ENCODE data around the gene ADARB1.

The ADARB1 gene

DNA sequence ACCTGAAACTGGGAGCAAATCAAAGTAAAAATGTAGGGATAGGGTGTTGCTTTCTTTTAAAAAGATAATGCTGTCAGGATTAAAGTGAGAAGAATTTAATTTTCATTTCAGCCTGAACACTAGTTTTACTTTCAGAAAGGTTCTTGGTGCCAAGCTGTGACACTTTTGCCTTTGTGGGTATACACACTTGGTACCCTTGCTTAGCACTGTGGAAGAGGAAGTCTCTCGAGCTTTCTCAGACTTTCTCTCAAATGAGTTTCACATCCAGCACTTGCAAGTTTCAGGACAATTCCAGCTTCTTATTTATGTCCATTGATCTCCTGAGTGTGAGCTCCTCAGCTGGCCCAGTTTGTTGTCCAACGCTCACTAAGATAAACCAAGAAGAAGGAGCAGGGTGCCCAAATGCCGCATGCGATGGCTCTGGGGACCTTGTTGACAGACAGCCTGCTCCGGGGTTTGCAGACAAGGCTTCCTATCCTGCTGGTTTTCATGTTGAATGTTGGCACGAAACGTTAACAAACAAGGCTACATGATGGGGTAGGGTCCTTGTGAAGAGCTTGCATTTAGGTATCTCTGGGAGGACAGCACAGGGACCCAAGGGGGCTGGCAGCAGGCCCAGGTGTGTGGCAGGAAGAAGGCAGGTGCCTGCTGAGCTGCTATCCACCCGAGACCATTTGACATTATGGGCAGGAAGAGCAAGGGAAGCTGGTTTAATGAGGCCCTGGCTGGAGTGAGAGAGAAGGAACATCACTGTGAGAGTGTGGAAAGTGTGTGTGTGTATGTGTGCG is 133.7 kb downstream of the ADARB1 start:
- Histone ChIP-seq H3K27ac (ENCODE audit: low read depth, low read length) (no peak overlapping the region), H2AFZ (ENCODE audit: low read depth, low read length, severe bottlenecking) (no peak overlapping the region)

DNA sequence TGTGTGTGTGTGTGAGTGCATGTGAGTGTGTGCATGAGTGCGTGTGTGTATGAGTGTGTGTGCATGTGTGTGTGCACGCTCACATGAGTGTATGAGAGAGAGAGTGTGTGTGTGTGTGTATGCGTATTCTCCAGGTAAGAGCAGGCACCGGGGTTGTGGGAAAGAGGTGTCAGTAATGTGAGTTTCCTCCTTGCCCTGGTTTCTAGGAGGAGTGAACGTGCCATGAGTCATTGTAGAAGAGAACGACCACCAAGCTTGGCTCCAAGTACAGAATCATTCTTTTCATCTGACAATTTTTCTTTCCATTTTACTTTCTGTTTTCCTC is 134.2 kb downstream of the ADARB1 start:
- Histone ChIP-seq H3K4me2 (ENCODE audit: low read depth, low read length, poor library complexity, severe bottlenecking) (no peak overlapping the region), H3K27ac (ENCODE audit: low read depth, low read length) (no peak overlapping the region), H3K36me3 (ENCODE audit: low read length) (no peaks in the 10 kb centered on the region), H2AFZ (ENCODE audit: low read depth, low read length, severe bottlenecking) (no peak overlapping the region), H3F3A (ENCODE audit: insufficient read depth) (no peaks in the 10 kb centered on the region), H3K9me3 (ENCODE audit: insufficient read depth, low read length) (no peaks in the 10 kb centered on the region), H3K9me2 (replicated peaks; ENCODE audit: insufficient read depth, low read length) (no peaks in the 10 kb centered on the region), H3K79me2 (ENCODE audit: insufficient read depth, low read length) (no peaks in the 10 kb centered on the region), H3K27me3 (ENCODE audit: low read length) (no peaks in the 10 kb centered on the region), H3K9ac (ENCODE audit: low read length) (no peak overlapping the region), H4K20me1 (ENCODE audit: low read depth, low read length) (no peaks in the 10 kb centered on the region), H3K4me3 (ENCODE audit: insufficient read depth, low read length, poor library complexity, severe bottlenecking) (no peak overlapping the region)
- TF ChIP-seq EZH2phosphoT487 (conservative IDR thresholded peaks at IDR 0.05; ENCODE audit: low read length) (no peak), CTCF (IDR thresholded peaks at IDR 0.05; ENCODE audit: insufficient read depth, low read length, poor library complexity, severe bottlenecking) (no peak)

More for the DNA sequence above, 133.7 kb downstream of the ADARB1 start:
- Histone ChIP-seq H3K27me3 (ENCODE audit: low read length) (no peaks in the 10 kb centered on the region), H3K4me2 (ENCODE audit: low read depth, low read length, poor library complexity, severe bottlenecking) (no peak overlapping the region), H3F3A (ENCODE audit: insufficient read depth) (no peaks in the 10 kb centered on the region), H3K4me3 (ENCODE audit: insufficient read depth, low read length, poor library complexity, severe bottlenecking) (no peak overlapping the region), H3K79me2 (ENCODE audit: insufficient read depth, low read length) (no peaks in the 10 kb centered on the region), H3K9me3 (ENCODE audit: insufficient read depth, low read length) (no peaks in the 10 kb centered on the region), H3K9me2 (replicated peaks; ENCODE audit: insufficient read depth, low read length) (no peaks in the 10 kb centered on the region), H3K36me3 (ENCODE audit: low read length) (no peaks in the 10 kb centered on the region), H3K9ac (ENCODE audit: low read length) (no peak overlapping the region), H4K20me1 (ENCODE audit: low read depth, low read length) (no peaks in the 10 kb centered on the region)
- TF ChIP-seq CTCF (IDR thresholded peaks at IDR 0.05; ENCODE audit: insufficient read depth, low read length, poor library complexity, severe bottlenecking) = no peak
- TF ChIP-seq EZH2phosphoT487 (conservative IDR thresholded peaks at IDR 0.05; ENCODE audit: low read length) = no peak

- no peaks in the 10 kb centered on the region for H4K20me1 ChIP-seq (ENCODE audit: low read depth, low read length)
- H3K27ac ChIP-seq (ENCODE audit: low read depth, low read length) = no peak overlapping the region
- no peaks in the 10 kb centered on the region for H3F3A ChIP-seq (ENCODE audit: insufficient read depth)
- no peak overlapping the region for H3K4me2 ChIP-seq (ENCODE audit: low read depth, low read length, poor library complexity, severe bottlenecking)
- H3K9ac ChIP-seq (ENCODE audit: low read length) = no peak overlapping the region
- H3K4me3 ChIP-seq (ENCODE audit: insufficient read depth, low read length, poor library complexity, severe bottlenecking) = no peak overlapping the region
- no peaks in the 10 kb centered on the region for H3K79me2 ChIP-seq (ENCODE audit: insufficient read depth, low read length)
- H3K9me2 ChIP-seq (replicated peaks; ENCODE audit: insufficient read depth, low read length) = no peaks in the 10 kb centered on the region
- no peak overlapping the region for H2AFZ ChIP-seq (ENCODE audit: low read depth, low read length, severe bottlenecking)
- TF ChIP-seq EZH2phosphoT487 (conservative IDR thresholded peaks at IDR 0.05; ENCODE audit: low read length) (no peak), CTCF (IDR thresholded peaks at IDR 0.05; ENCODE audit: insufficient read depth, low read length, poor library complexity, severe bottlenecking) (no peak)
- no peaks in the 10 kb centered on the region for H3K9me3 ChIP-seq (ENCODE audit: insufficient read depth, low read length)
- H3K36me3 ChIP-seq (ENCODE audit: low read length) = no peaks in the 10 kb centered on the region
- no peaks in the 10 kb centered on the region for H3K27me3 ChIP-seq (ENCODE audit: low read length)
These were observed 134.7 kb downstream of the ADARB1 start for GRCh38 chr21:45209046-45209445.

All from SU-DHL-6 (cell line).